Activated CD8-positive, alpha-beta memory T cell treated with anti-CD3 and anti-CD28 coated beads for 36 hours (primary cell): ENCODE measurements around the gene SYNJ1. TPM values are rescaled to one million over a fixed set of nuclear protein-coding genes. Genes with fewer than 3 reads are reported as not detected.
"Not testable (repeated sequence)": the region's sequence is repeated elsewhere in the genome, so short reads cannot be mapped to it uniquely, and the experiment has no call there.

Experiments used
- CTCF ChIA-PET: fragments of 350-600 bp; sonication (Branson Sonifier 250); formaldehyde crosslinking; loops from one replicate; lab custom pipeline; 2021; ENCODE audit warnings: antibody characterized with exemption; lab: Charles Lee
- POLR2A ChIA-PET: fragments of 350-600 bp; sonication (Branson Sonifier 250); formaldehyde crosslinking; loops from one replicate; lab custom pipeline; 2021; ENCODE audit warnings: antibody characterized with exemption; lab: Charles Lee
- total RNA-seq, 2 experiments: library from RNA; stranded (reverse); gene quantifications; one replicate each; pipeline ENCODE4 v1.2.3, GENCODE V29; 2021

Gene SYNJ1
- total RNA-seq, 2 experiments from 2014 or later = 10.0 to 10.3 TPM

DNA sequence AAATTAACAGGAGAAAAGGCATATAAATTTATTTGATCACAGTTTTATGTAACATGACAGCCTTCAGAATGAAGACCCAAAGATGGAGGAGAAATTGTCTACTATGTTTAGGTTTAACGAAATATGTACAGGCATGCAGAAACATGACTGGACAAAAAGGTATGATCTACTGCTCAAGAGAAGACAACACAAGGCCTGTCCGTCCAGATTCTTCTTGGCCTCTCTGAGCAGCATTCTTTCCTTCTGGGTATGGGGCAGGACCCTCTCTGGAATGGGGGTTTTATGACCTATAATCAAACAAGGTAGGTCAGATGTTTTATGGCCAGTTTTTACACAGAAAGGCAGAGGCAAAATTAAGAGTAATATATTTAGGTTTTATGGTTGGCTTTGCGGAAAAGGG is 13.5 kb upstream of the SYNJ1 start:
- POLR2A ChIA-PET = no interaction called here
- CTCF ChIA-PET = no interaction called here

DNA sequence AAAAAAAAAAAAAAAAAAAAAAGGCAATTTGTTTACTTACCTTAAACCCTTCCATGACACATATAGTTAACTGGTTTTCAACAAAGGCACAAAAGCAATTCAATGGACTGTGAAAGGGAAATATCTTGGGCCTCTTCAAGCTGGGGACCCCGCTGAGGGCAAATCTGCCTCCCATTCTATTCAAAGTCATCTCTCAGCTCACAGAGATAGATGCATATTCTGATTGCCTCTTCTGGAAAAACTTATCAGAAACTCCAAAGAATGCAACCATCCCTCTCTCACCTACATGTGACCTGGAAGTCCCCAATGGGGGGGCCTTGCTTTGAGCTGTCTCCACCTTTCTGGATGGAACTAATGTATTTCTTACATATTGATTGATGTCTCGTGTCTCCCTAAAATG is 12.1 kb upstream of the SYNJ1 start:
- POLR2A ChIA-PET = no interaction called here
- CTCF ChIA-PET = interaction anchor here (0.6 kb wide), 1 partner anchor 81 kb away, joined by 3 read pairs; no protein-coding TSS in a partner anchor

DNA sequence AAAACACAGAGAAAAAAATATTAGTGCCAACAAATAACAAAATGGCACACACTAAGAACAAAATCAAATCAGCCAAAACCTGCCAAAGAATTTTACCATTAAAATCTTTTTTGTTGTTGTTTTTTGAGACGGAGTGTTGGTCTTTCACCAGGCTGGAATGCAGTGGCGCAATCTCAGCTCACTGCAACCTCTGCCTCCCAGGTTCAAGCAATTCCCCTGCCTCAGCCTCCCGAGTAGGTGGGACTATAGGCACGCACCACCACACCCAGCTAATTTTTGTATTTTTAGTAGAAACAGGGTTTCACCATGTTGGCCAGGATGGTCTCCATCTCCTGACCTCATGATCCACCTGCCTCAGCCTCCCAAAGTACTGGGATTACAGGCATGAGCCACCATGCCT is 8.3 kb upstream of the SYNJ1 start:
- POLR2A ChIA-PET = not testable (repeated sequence)
- CTCF ChIA-PET = interaction anchor here (1.3 kb wide), 1 partner anchor 36 kb away, joined by 3 read pairs; no protein-coding TSS in a partner anchor

GRCh38 chr21:32735524-32735923 is 7.7 kb upstream of the SYNJ1 start:
- ChIA-PET POLR2A (no interaction called here), CTCF (interaction anchor here (1.3 kb wide), 1 partner anchor 37 kb away, joined by 3 read pairs; no protein-coding TSS in a partner anchor)

GRCh38 chr21:32733990-32734613 is 6.3 kb upstream of the SYNJ1 start:
- ChIA-PET POLR2A (interaction anchor here (0.8 kb wide), 1 partner anchor 37 kb away, joined by 3 read pairs; the partner anchor contains the start of gene PAXBP1), CTCF (no interaction called here)

- CTCF ChIA-PET = no interaction called here
- POLR2A ChIA-PET = no interaction called here
These were observed 5.5 kb upstream of the SYNJ1 start for GRCh38 chr21:32733356-32733755.

DNA sequence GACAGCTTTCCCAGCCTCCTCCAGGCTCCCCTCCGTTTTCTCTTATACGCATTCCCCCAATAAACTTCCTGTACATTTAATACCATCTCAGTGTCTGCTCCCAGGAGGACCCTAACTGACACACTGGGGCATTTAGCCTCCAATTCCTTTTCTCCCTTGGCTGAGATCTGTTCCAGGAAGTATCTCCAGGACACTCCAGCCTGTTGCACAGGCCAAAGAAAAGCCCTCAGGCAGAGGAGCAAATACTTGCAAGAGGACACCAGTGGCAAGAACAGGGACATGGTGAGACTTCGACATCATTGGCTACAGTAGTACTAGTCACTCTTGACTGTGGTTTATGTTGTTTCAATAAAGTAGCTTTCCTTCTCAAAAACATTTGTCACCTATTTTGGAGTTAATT is 4.7 kb upstream of the SYNJ1 start:
- POLR2A ChIA-PET = no interaction called here
- CTCF ChIA-PET = no interaction called here

GRCh38 chr21:32728848-32729247 is 1.0 kb upstream of the SYNJ1 start:
- CTCF ChIA-PET = interaction anchor here (1.2 to 2.3 kb wide), 3 partner anchors 15 to 42 kb away, joined by 3 to 6 read pairs (median 3); partner anchors contain the start of gene PAXBP1
- POLR2A ChIA-PET = interaction anchor here (0.6 to 2.8 kb wide), 4 partner anchors 18 to 117 kb away, joined by 3 to 23 read pairs (median 4); partner anchors contain the start of genes CFAP298 and PAXBP1

- ChIA-PET POLR2A (interaction anchor here (0.6 to 2.8 kb wide), 6 partner anchors 19 to 476 kb away, joined by 3 to 23 read pairs (median 4); partner anchors contain the start of genes CFAP298 and PAXBP1), CTCF (interaction anchor here (1.2 to 2.3 kb wide), 3 partner anchors 16 to 43 kb away, joined by 3 to 6 read pairs (median 3); partner anchors contain the start of gene PAXBP1)
These were observed 635 bp upstream of the SYNJ1 start for GRCh38 chr21:32728456-32728839.

DNA sequence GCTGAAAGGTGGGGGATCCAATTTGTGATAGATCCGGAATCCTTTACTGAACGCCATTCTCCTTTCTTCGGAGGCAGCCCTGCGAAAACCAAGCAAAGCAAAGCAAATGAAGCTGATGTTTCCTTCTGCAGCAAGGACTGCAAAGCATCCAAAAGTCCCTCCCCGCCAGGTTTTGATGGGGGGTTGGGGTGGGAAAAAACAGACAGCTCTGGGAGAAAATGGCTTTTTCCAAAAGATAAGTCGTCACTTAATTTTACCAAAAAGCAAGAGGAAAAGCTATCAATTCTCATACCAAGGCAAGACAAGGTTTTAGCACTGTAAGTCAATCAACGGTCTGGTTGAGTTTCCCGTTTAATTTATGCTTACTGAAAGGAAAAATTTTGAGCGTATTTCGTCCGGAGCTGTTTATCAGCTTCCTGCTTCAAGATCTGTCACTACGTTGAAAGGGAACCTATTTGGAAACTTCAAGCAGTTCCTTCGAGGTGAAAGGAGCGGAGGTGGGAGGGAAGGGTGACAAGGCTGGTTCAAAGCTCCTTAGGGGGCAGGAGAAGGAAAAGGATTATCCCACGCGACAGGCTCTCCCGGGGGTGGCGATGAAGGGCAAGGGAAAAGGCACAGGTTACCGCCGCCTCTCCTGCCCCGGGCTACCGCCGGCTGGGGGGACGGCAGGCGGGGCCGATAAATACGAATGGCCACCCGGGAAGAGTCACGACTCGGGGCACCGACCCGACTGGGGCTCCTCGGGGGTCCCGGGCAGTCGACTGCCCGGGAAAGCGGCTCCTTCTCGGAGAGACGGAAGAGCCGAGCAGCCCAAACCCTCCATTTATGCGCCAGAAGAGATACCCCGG is 750 bp downstream of the SYNJ1 start:
- CTCF ChIA-PET = interaction anchor here (1.4 kb wide), 1 partner anchor 45 kb away, joined by 5 read pairs; the partner anchor contains the start of gene PAXBP1

GRCh38 chr21:32719085-32719484 is 8.7 kb downstream of the SYNJ1 start:
- POLR2A ChIA-PET = no interaction called here
- CTCF ChIA-PET = no interaction called here

More for the DNA sequence above, 750 bp downstream of the SYNJ1 start:
- POLR2A ChIA-PET = interaction anchor here (0.5 to 2.8 kb wide), 3 partner anchors 30 to 79 kb away, joined by 4 to 23 read pairs (median 8); partner anchors contain the start of gene PAXBP1

DNA sequence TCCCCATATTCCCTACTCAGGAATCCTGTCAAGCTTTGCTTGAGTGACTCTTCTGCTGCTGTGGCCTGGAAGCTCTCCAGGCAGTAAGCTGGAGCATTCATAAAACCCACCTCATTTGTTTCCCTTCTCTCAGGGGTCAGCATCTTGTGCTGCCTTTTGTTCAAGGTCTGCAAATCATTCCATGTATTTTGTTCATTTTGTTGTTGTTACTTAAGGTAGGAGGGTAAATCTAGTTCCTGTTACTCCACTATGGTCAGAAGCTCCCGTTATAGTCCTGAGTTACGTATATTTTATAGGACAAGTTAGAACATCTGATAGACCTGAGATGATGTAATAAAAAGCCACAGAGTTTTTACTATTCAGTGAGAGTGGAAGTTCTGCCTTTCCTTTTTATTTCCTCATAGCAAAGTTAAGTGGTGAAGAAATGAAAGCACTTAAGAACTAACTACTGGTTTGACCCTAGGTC is 9.9 kb downstream of the SYNJ1 start:
- ChIA-PET POLR2A (interaction anchor here (0.5 kb wide), 1 partner anchor 54 kb away, joined by 3 read pairs; the partner anchor contains the start of gene PAXBP1), CTCF (no interaction called here)

DNA sequence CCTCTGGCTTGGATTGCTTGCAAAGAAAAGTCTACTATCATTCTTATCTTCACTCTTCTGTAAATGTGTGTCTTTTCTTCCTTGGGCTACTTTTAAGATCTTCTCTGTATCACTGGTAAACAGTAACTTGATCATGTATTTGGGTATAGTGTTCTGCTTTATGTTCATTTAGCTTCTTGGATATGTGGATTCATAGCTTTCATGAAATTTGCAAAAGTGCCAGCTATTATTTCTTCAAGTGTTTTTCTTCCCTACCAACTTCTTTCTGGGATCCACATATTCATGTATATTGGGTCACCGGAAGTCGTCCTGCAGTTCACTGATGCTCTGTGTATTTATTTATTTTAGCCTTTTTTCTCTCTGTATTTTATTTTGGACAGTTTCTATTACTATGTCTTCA is 11.3 kb downstream of the SYNJ1 start:
- CTCF ChIA-PET = no interaction called here
- POLR2A ChIA-PET = interaction anchor here (0.7 kb wide), 1 partner anchor 151 kb away, joined by 3 read pairs; no protein-coding TSS in a partner anchor

DNA sequence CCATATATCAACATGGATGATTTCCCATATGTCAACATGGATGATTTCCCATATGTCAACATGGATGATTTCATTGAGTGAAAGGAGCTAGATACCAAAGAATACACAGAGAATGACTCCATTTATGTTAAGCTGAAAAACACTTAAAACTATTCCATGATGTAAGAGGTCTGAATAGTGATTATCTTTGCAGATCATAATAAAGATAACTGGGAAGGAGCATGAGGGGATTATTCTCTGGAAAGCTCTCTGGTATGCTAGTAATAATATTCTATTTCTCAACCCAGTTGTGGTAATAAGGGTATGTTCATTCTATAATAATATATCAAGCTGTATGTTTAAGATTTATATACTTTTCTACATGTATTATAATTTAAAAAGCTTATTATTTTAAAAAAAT is 14.1 kb downstream of the SYNJ1 start:
- ChIA-PET CTCF (interaction anchor here (0.6 kb wide), 1 partner anchor 58 kb away, joined by 3 read pairs; the partner anchor contains the start of gene PAXBP1), POLR2A (no interaction called here)

DNA sequence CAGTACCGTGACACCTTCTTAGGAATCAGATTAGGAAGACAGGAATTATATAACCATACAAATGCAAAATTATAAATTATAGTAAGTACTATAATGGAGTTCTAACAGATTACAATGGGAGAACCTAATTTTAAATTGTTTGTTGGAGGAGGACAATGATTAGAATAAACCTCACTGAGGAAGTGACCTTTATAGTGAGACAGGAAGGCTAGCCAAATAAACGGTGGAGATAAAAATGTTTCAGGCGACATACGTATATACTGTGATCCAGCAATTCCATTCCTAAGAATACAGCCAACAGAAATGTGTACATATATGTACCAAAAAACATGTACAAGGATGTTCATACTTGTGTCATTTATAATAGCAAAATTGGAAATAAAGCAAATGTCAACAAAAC is 15.2 kb downstream of the SYNJ1 start:
- CTCF ChIA-PET = no interaction called here

DNA sequence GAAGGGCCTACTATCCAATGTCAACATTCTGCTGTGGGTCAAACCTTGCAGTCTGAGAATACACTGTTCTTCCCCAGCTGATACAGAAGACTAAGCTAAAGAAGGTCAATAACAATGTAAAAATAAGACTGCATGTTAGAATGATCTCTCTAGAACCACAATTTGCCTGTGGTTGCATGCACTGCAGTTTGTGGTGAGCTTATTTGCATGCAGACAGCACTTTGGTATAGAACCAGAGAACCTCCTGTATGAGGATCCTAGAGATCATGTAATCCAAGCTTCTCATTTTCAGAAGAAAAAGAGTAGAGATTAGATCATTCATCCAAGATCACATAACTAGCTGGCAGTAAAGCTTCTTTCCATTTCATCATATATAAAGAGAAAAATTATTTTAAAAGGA is 15.8 kb downstream of the SYNJ1 start:
- ChIA-PET POLR2A (interaction anchor here (0.6 to 0.9 kb wide), 2 partner anchors 99 to 613 kb away, joined by 3 read pairs; partner anchors contain the start of gene IFNAR1), CTCF (no interaction called here)

More for the DNA sequence above, 15.2 kb downstream of the SYNJ1 start:
- POLR2A ChIA-PET = interaction anchor here (0.9 kb wide), 1 partner anchor 100 kb away, joined by 3 read pairs; no protein-coding TSS in a partner anchor

DNA sequence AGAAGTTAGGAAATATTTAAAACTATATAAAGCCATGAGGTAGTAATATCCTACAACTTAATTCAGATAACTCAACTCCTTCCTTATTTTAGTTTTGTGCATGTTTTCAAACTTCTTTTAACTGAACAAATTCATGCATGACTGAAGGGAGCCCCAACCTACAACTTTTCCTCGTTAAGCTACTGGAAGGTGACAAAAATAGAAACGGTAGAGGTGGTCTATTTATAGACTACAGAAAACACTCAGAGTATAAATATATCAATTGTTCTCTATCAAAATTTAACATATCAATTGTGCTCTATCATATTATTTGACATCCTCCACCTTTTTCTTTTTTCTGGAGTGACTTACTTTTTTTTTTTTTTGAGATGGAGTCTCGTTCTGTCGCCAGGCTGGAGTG is 16.8 kb downstream of the SYNJ1 start:
- POLR2A ChIA-PET = no interaction called here
- CTCF ChIA-PET = no interaction called here

DNA sequence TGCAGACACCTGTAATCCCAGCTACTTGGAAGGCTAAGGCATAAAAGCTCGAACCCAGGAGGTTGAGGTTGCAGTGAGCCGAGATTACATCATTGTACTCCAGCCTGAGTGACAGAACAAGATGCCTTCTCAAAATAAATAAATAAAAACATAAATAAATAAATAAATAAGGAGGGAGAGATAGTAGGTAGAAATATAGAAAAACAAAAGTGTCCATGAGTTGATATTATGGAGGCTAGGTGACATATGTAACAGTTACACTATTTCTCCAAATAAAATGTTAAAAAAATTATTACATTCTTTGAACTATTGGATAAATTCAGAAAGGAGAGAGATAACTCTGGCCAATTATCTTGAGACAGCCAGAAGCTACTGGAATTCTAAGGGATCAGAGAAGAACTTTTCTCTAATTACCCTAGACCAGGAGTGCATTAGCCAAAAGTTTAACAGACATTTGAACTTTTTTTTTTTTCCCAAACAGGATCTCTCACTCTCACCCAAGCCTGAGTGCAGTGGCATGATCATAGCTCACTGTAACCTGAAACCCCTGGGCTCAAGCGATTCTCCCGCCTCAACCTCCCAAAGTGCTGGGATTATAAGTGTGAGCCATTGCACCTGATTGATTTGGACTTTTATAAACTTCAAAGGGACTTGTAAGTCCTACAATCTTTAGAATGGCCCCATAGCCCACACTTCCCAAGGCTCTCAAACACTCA is 17.6 kb downstream of the SYNJ1 start:
- CTCF ChIA-PET = no interaction called here

GRCh38 chr21:32708069-32708468 is 19.7 kb downstream of the SYNJ1 start:
- ChIA-PET CTCF (no interaction called here), POLR2A (no interaction called here)

More for the DNA sequence above, 17.6 kb downstream of the SYNJ1 start:
- POLR2A ChIA-PET = no interaction called here
